Aorta (tissue), 5 donors: ENCODE data around the gene FCHSD2. TPM values are rescaled to one million over a fixed set of nuclear protein-coding genes. Genes with fewer than 3 reads are reported as not detected.

Experiments used
- ATAC-seq: fragments of 200-7000 bp; cut with Tn5 transposase; one replicate; pipeline ENCODE4 v1.9.1; 2022; ENCODE audit warnings: moderate library complexity; ENCODE audit not compliant: low FRiP score
- DNase-seq, 2 donors: peaks; one replicate each; pipeline ENCODE4 v3.0.0-alpha.2; 2020
- H3K27ac ChIP-seq, 2 donors: one replicate each; pipeline ENCODE4 v1.5.1; 2013; ENCODE audit warnings: low read length in 2 of 2, mild to moderate bottlenecking in 2 of 2, moderate library complexity in 2 of 2, control low read depth in 1 of 2, inconsistent platforms in 1 of 2, low read depth in 1 of 2
- H3K27me3 ChIP-seq, 2 donors: one replicate each; pipeline ENCODE4 v1.6.1; 2013; ENCODE audit warnings: control low read depth in 1 of 2, low read length in 1 of 2, mild to moderate bottlenecking in 1 of 2, moderate library complexity in 1 of 2; ENCODE audit not compliant: insufficient read depth in 2 of 2, control insufficient read depth in 1 of 2
- H3K36me3 ChIP-seq, 2 donors: one replicate each; pipeline ENCODE4 v1.6.1; 2013; ENCODE audit warnings: control low read depth in 1 of 2, low read length in 1 of 2, mild to moderate bottlenecking in 1 of 2; ENCODE audit not compliant: insufficient read depth in 2 of 2, control insufficient read depth in 1 of 2
- H3K4me1 ChIP-seq, 2 donors: one replicate each; pipeline ENCODE4 v1.6.1; 2013; ENCODE audit warnings: low read length in 2 of 2, control low read depth in 1 of 2, mild to moderate bottlenecking in 1 of 2, moderate library complexity in 1 of 2; ENCODE audit not compliant: insufficient read depth in 2 of 2, control insufficient read depth in 1 of 2
- H3K4me3 ChIP-seq, 2 donors: one replicate each; pipeline ENCODE4 v1.5.1; 2013; ENCODE audit warnings: low read length in 2 of 2, control low read depth in 1 of 2, mild to moderate bottlenecking in 1 of 2
- H3K9me3 ChIP-seq: one replicate; pipeline ENCODE4 v1.6.1; 2013; ENCODE audit warnings: mild to moderate bottlenecking, low read length; ENCODE audit not compliant: control insufficient read depth
- WGBS, 2 donors: extraction: QIAGEN DNeasy Blood & Tissue Kit; methylation state at CpG; one replicate each; pipeline ENCODE4 v1.1.7; 2013; 5-methylcytosine and 5-hydroxymethylcytosine counted together
- intact Hi-C, 2 donors: fragments of 100-400 bp; cut with DNase I; formaldehyde crosslinking; loops; one replicate each; pipeline versions ENCODE4 v1.14.2 to v1.15.0; 2022
- polyA plus RNA-seq, 2 donors: library from polyadenylated mRNA; stranded (reverse); fragments of 200-250 nt; gene quantifications; one replicate each; pipeline ENCODE4 v1.2.3, GENCODE V29; 2013
- total RNA-seq, 2 donors: library from RNA; stranded (reverse); fragmentation: NEBNext Ultra II Directional; extraction: Animal tissue kit (Norgen Biotek cat#: 25700); gene quantifications; one replicate each; pipeline ENCODE4 v1.2.1, GENCODE V29; 2021
- donor health status: healthy with polysubstance abuse.
- donor health status: Bipolar disorder and iron deficiency.
- donor health status: DM: no; HTN: no; CAD: no.
- donor health status: DM: no; HTN: no; CAD: no.
- donor health status: DM: yes; HTN: yes; CAD: no.

Gene FCHSD2
- total and polyA plus RNA-seq, 4 donors, result 34.4 to 107 (median 62.2) TPM

GRCh38 chr11:73186294-73186850, 44.3 kb upstream of the FCHSD2 start:
- no peaks in the 10 kb centered on the region for H3K27me3 ChIP-seq
- no peak overlapping the region for H3K4me3 ChIP-seq
- intact Hi-C loops, result loop anchor here in 1 of 2 donors (5.0 kb wide), 2 partner anchors 56 to 101 kb away; no protein-coding TSS in a partner anchor
- 56 to 58% methylated on average over 10 of the region's 10 CpGs for WGBS, 2 donors
- DNase-seq, result peak; percentile 46 to 67
- no peaks in the 10 kb centered on the region for H3K9me3 ChIP-seq
- no peaks in the 10 kb centered on the region for H3K36me3 ChIP-seq
- peak overlapping the region in 1 of 2 donors; percentile 78 for H3K27ac ChIP-seq
- ATAC-seq, result no peak
- H3K4me1 ChIP-seq, result no peaks in the 10 kb centered on the region

- Histone ChIP-seq H3K27me3 (no peaks in the 10 kb centered on the region), H3K4me1 (no peaks in the 10 kb centered on the region), H3K36me3 (no peaks in the 10 kb centered on the region), H3K9me3 (no peaks in the 10 kb centered on the region), H3K27ac (peak overlapping the region in 1 of 2 donors; percentile 78), H3K4me3 (no peak overlapping the region)
- WGBS, 2 donors, result 18% methylated on average over 13 of the region's 13 CpGs
- intact Hi-C loops, result loop anchor here (1.0 to 5.0 kb wide), 4 partner anchors 57 to 104 kb away; no protein-coding TSS in a partner anchor
- ATAC-seq (peak; percentile 75), DNase-seq (peak; percentile 89 to 91)
Observed at GRCh38 chr11:73185680-73186293, 43.7 kb upstream of the FCHSD2 start.

GRCh38 chr11:73184953-73185671, 43.0 kb upstream of the FCHSD2 start:
- WGBS, 2 donors, result 50 to 55% methylated on average over 17 to 18 of the region's 18 CpGs
- intact Hi-C loops, result loop anchor here (1.0 to 5.0 kb wide), 4 partner anchors 57 to 104 kb away; no protein-coding TSS in a partner anchor

GRCh38 chr11:73182824-73183321, 40.8 kb upstream of the FCHSD2 start:
- Histone ChIP-seq H3K27ac (no peak overlapping the region), H3K9me3 (no peaks in the 10 kb centered on the region), H3K4me1 (no peaks in the 10 kb centered on the region), H3K36me3 (no peaks in the 10 kb centered on the region), H3K4me3 (no peak overlapping the region), H3K27me3 (no peaks in the 10 kb centered on the region)
- intact Hi-C loops, result no loop called here
- no peak for ATAC-seq
- 62 to 67% methylated on average over 3 of the region's 3 CpGs for WGBS, 2 donors
- peak in 1 of 2 donors; percentile 17 for DNase-seq

More at GRCh38 chr11:73184953-73185671, 43.0 kb upstream of the FCHSD2 start:
- Histone ChIP-seq H3K4me1 (no peaks in the 10 kb centered on the region), H3K9me3 (no peaks in the 10 kb centered on the region), H3K27ac (peak overlapping the region in 1 of 2 donors; percentile 39), H3K36me3 (no peaks in the 10 kb centered on the region), H3K4me3 (no peak overlapping the region), H3K27me3 (no peaks in the 10 kb centered on the region)
- ATAC-seq (peak; percentile 81), DNase-seq (peak; percentile 83 to 88)

- DNase-seq, result peak; percentile 9 to 11
- 93 to 94% methylated on average over 4 of the region's 4 CpGs for WGBS, 2 donors
- H3K4me1 ChIP-seq, result no peaks in the 10 kb centered on the region
- H3K27me3 ChIP-seq, result no peaks in the 10 kb centered on the region
- no peak overlapping the region for H3K27ac ChIP-seq
- H3K9me3 ChIP-seq, result no peaks in the 10 kb centered on the region
- no peak for ATAC-seq
- intact Hi-C loops, result loop anchor here (1.0 to 5.0 kb wide), 6 partner anchors 36 to 456 kb away; partner anchors contain the start of gene FCHSD2 (in 1 of the 2)
- H3K36me3 ChIP-seq, result no peaks in the 10 kb centered on the region
- no peak overlapping the region for H3K4me3 ChIP-seq
Observed at GRCh38 chr11:73178681-73179080, 36.6 kb upstream of the FCHSD2 start.

DNA sequence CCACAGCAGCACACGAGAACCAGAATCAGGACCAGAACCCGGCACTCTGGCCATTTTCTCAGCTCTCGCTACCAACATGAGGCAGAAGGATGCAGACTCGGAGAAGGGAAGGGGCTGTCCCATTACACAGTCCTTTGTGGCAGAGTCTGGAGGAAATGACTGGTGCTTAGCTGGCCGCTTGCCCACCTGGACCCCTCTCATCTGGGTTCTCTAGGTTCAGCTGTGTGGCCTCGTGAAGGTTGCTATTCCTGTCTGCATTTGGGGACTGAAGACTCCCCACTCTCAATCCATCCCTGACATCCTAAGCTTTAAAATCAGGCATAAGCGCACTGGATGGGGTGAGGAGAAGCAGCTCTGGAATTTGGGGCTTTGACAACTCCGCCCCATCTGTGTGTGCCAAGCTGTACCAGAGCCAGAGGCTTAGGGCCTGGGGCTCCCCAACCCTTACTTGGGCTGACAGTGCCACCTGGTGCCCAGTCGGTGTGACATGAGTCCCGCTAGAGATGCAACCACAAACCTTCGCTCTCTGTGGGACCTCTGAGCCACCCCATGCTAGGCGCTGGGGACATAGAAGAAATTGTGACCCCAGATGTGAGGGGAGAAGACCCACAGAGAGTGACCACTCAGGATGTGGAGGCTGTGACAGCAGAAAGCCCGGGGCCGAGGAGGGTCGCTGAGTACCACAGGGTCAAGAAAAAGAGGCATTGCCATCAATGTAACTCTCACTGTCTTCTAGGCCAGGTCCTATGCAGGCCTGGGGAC, 35.8 kb upstream of the FCHSD2 start:
- 14% methylated on average over 15 of the region's 15 CpGs for WGBS, 2 donors
- DNase-seq (peak; percentile 93 to 96), ATAC-seq (peak; percentile 91)
- Histone ChIP-seq H3K36me3 (no peaks in the 10 kb centered on the region), H3K27me3 (no peaks in the 10 kb centered on the region), H3K9me3 (no peaks in the 10 kb centered on the region), H3K4me1 (no peaks in the 10 kb centered on the region), H3K4me3 (no peak overlapping the region), H3K27ac (peak overlapping the region; percentile 71 to 92)
- intact Hi-C loops, result loop anchor here (1.0 to 5.0 kb wide), 7 partner anchors 36 to 456 kb away; partner anchors contain the start of gene FCHSD2 (in 1 of the 2)

DNA sequence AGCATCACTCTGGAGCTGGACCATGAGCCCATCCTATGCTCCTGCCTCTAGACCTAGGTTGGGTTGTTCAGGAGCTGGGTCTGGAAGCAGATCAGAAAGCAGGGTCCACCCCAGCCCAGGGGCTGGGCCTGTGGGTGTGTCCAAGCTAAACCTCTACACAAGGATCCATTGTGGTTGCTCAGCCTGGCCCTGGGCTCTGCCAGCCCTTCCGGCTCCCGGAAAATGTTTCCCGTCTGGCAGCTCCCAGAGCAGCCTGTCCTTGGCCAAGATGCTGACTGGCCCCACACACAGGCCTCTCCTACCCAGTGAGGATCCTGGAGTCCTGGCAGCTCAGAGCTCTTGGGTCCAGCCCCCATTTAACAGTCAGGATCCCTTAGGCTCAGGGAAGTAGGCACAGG, 35.3 kb upstream of the FCHSD2 start:
- H3K27me3 ChIP-seq, result no peaks in the 10 kb centered on the region
- H3K36me3 ChIP-seq, result no peaks in the 10 kb centered on the region
- 0 to 5% methylated on average over 3 of the region's 3 CpGs for WGBS, 2 donors
- intact Hi-C loops, result loop anchor here (1.0 to 5.0 kb wide), 5 partner anchors 35 to 455 kb away; partner anchors contain the start of gene FCHSD2 (in 1 of the 2)
- peak; percentile 83 to 87 for DNase-seq
- no peak overlapping the region for H3K4me3 ChIP-seq
- peak; percentile 70 for ATAC-seq
- no peaks in the 10 kb centered on the region for H3K9me3 ChIP-seq
- H3K4me1 ChIP-seq, result no peaks in the 10 kb centered on the region
- peak overlapping the region; percentile 71 to 92 for H3K27ac ChIP-seq

DNA sequence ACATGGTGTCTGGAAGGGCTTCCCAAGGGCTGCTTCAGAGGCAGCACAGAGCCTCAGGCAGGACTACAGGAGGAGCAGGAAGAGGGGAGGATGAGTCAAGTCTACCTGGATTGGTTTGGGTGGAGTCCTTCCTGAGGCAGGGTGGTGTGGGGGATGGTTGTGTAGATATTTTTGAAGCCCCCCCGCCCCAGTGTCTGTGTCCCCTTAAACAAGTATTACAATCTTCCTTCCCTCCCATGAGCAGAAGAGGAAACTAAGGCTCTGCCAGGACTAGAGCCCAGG, 34.7 kb upstream of the FCHSD2 start:
- H3K27me3 ChIP-seq, result no peaks in the 10 kb centered on the region
- no peaks in the 10 kb centered on the region for H3K36me3 ChIP-seq
- WGBS, 2 donors, result 88 to 100% methylated on average over 1 of the region's 1 CpG
- intact Hi-C loops, result loop anchor here (1.0 to 5.0 kb wide), 5 partner anchors 35 to 455 kb away; partner anchors contain the start of gene FCHSD2 (in 1 of the 2)
- H3K27ac ChIP-seq, result peak overlapping the region; percentile 71 to 92
- H3K4me3 ChIP-seq, result no peak overlapping the region
- DNase-seq, result peak in 1 of 2 donors; percentile 45
- ATAC-seq, result no peak
- no peaks in the 10 kb centered on the region for H3K4me1 ChIP-seq
- H3K9me3 ChIP-seq, result no peaks in the 10 kb centered on the region
